ENCODE data around the gene STAT3. TPM values are rescaled to one million over a fixed set of nuclear protein-coding genes. Genes with fewer than 3 reads are reported as not detected.
A peak's percentile ranks its signal among the peaks of the same experiment; 100 is the strongest.

The STAT3 gene
- total and polyA plus RNA-seq, 9 of the 15 experiments (the other 6 are each of a cell fraction or from before 2014, with no cell fraction given) = 90.0 to 179 (median 114) TPM

DNA sequence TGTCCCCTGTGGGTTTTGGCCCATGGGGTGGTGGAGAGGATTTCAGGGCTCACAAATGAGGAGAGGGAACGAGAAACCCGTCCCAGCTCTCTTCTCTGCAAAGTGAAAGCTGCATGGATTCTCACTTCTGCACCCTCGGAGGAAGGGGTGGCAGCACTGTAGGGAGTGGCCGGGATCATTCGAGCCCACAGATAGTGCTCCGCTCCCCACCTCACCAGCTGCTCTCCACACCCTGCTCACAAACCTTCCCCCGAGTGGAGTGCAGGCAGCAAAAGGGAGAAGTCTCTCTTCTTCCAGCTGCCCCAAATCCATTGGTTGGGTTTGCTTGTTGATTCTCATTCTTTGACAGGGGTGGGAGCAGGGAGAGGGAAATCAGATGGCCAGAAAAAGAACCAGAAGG, 79.8 kb downstream of the STAT3 start:
- Histone ChIP-seq H3K27ac (ENCODE audit: extremely low read depth, low read depth, low read length) (peak overlapping the region; percentile 50), H2AFZ (ENCODE audit: low read depth, low read length) (no peak overlapping the region), H3K79me2 (ENCODE audit: control insufficient read depth, insufficient read depth, low read length) (peaks cover 55% of the 10 kb centered on the region), H3K27me3 (ENCODE audit: control insufficient read depth in 2 of 2, insufficient read depth in 2 of 2, low read length in 2 of 2) (no peaks in the 10 kb centered on the region), H3K9me3 (replicated peaks; ENCODE audit: control insufficient read depth, insufficient read depth, low read depth, low read length) (no peaks in the 10 kb centered on the region), H3K4me2 (ENCODE audit: insufficient read depth, low read length) (no peak overlapping the region), H3K4me3 (no peak overlapping the region), H3K9ac (ENCODE audit: insufficient read depth in 1 of 2, low read depth in 2 of 2, low read length in 2 of 2) (peak overlapping the region in 1 of 2 experiments; percentile 73; a peak in 2 of 4 replicates), H3K9me1 (ENCODE audit: control insufficient read depth, insufficient read depth, low read length) (no peaks in the 10 kb centered on the region), H4K20me1 (replicated peaks; ENCODE audit: control insufficient read depth, insufficient read depth, low read length) (no peaks in the 10 kb centered on the region), H3K4me1 (replicated peaks in 1 of 2; ENCODE audit: control insufficient read depth in 2 of 2, insufficient read depth in 2 of 2, low read length in 2 of 2) (peaks cover 40 to 71% of the 10 kb centered on the region in 2 experiments), H3K36me3 (ENCODE audit: control insufficient read depth, insufficient read depth, low read length) (peaks cover 85% of the 10 kb centered on the region)
- no TSS peak for BruUV-seq (replicated peaks)
- DNase-seq (ENCODE audit: extremely low read depth in 1 of 4, low spot score in 3 of 4) (no peak), FAIRE-seq (no peak), ATAC-seq (no peak)
- CTCF ChIA-PET (ENCODE audit: low intra/inter-chr PET ratio) = no interaction called here
- POLR2A ChIA-PET = interaction anchor here (0.5 to 2.0 kb wide), 5 partner anchors 18 to 1225 kb away, joined by 3 to 7 read pairs (median 3); no protein-coding TSS in a partner anchor
- TF ChIP-seq CBX2 (IDR thresholded peaks at IDR 0.05; ENCODE audit: insufficient read depth, low read length, poor library complexity, severe bottlenecking) = no peak
- WGBS (ENCODE audit: insufficient coverage, low coverage, missing lambda C conversion rate) = 56% methylated on average over 7 of the region's 7 CpGs
- intact Hi-C loops (cut with micrococcal nuclease) (no loop called here), in situ Hi-C loops (cut with MboI) (no loop called here)

DNA sequence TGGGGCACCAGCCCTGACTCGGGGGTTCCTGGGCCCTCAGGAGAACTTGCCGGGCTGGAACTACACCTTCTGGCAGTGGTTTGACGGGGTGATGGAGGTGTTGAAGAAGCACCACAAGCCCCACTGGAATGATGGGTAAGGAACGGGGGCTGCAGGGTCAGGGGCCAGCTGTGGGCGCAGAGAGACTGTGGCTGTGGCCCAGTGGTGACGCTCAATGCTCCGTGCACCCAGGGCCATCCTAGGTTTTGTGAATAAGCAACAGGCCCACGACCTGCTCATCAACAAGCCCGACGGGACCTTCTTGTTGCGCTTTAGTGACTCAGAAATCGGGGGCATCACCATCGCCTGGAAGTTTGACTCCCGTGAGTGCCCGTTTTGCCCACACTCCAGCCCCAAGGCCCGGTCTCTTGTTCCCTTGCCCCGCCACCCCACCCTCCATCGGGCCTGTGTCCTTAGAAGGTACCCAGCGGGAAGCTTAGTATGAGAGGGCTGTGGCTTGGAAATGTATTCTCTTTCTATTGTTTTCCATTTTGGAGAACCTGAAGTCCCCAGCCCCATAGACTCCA, 80.8 kb downstream of the STAT3 start:
- no peaks in the 10 kb centered on the region for H3K9me3 ChIP-seq (replicated peaks; ENCODE audit: control insufficient read depth, insufficient read depth, low read depth, low read length)
- H3K4me3 ChIP-seq = no peak overlapping the region
- peaks cover 93% of the 10 kb centered on the region for H3K36me3 ChIP-seq (ENCODE audit: control insufficient read depth, insufficient read depth, low read length)
- no peaks in the 10 kb centered on the region for H3K9me1 ChIP-seq (ENCODE audit: control insufficient read depth, insufficient read depth, low read length)
- H3K4me1 ChIP-seq (replicated peaks in 1 of 2; ENCODE audit: control insufficient read depth in 2 of 2, insufficient read depth in 2 of 2, low read length in 2 of 2) = peaks cover 34 to 62% of the 10 kb centered on the region in 2 experiments
- no peak overlapping the region for H2AFZ ChIP-seq (ENCODE audit: low read depth, low read length)
- TF ChIP-seq RBM22 (IDR thresholded peaks at IDR 0.05; ENCODE audit: low read depth, low read length, poor library complexity, severe bottlenecking) (peak; percentile 86), SMAD4 (CRISPR knock-in tag; conservative IDR thresholded peaks at IDR 0.05) (no peak), POLR2A (conservative IDR thresholded peaks at IDR 0.05) (peak; percentile 24; the same call in 1 of the 2 replicates), SIN3B (IDR thresholded peaks at IDR 0.05; ENCODE audit: low read depth) (no peak), U2AF1 (optimal IDR thresholded peaks at IDR 0.05; ENCODE audit: low read depth, low read length) (no peak), POLR2G (IDR thresholded peaks at IDR 0.05; ENCODE audit: low read depth, low read length) (peak; percentile 75), ZFX (CRISPR knock-in tag; IDR thresholded peaks at IDR 0.05) (no peak), RBFOX2 (IDR thresholded peaks at IDR 0.05; ENCODE audit: low read depth, low read length) (peak; percentile 76), SRF (CRISPR knock-in tag; IDR thresholded peaks at IDR 0.05) (no peak), ETV5 (CRISPR knock-in tag; IDR thresholded peaks at IDR 0.05; ENCODE audit: low read depth) (no peak)
- no peak for DNase-seq (ENCODE audit: extremely low read depth in 1 of 4, low spot score in 3 of 4)
- no TSS peak for BruUV-seq (replicated peaks)
- no peak for ATAC-seq
- POLR2A ChIA-PET = no interaction called here
- no peak overlapping the region; the same call in 2 of the 3 replicates for H3K27ac ChIP-seq (ENCODE audit: extremely low read depth, low read depth, low read length)
- no peak overlapping the region for H3K4me2 ChIP-seq (ENCODE audit: insufficient read depth, low read length)
- H3K9ac ChIP-seq (ENCODE audit: insufficient read depth in 1 of 2, low read depth in 2 of 2, low read length in 2 of 2) = peak overlapping the region in 1 of 2 experiments; percentile 73; a peak in 2 of 4 replicates
- in situ Hi-C loops (cut with MboI) = no loop called here
- H3K79me2 ChIP-seq (ENCODE audit: control insufficient read depth, insufficient read depth, low read length) = peaks cover 58% of the 10 kb centered on the region
- intact Hi-C loops (cut with micrococcal nuclease) = no loop called here
- CTCF ChIA-PET (ENCODE audit: low intra/inter-chr PET ratio) = no interaction called here
- FAIRE-seq = no peak
- no peaks in the 10 kb centered on the region for H4K20me1 ChIP-seq (replicated peaks; ENCODE audit: control insufficient read depth, insufficient read depth, low read length)
- WGBS (ENCODE audit: insufficient coverage, low coverage, missing lambda C conversion rate) = 90% methylated on average over 14 of the region's 19 CpGs
- no peaks in the 10 kb centered on the region for H3K27me3 ChIP-seq (ENCODE audit: control insufficient read depth in 2 of 2, insufficient read depth in 2 of 2, low read length in 2 of 2)
